Trophoblast cell (in vitro differentiated cells and primary cell): ENCODE results near the gene PITPNM3.

Source experiments
- DNase-seq, 2 donors: peaks; one replicate each; pipeline ENCODE4 v3.0.0-alpha.2; 2016
- H2AFZ ChIP-seq: 2 replicates; pipeline ENCODE4 v1.6.1; 2013; ENCODE audit warnings: low read length, moderate library complexity, mild to moderate bottlenecking; ENCODE audit not compliant: insufficient read depth, poor library complexity
- H2AK5ac ChIP-seq: 2 replicates; pipeline ENCODE4 v1.6.1; 2013; ENCODE audit warnings: mild to moderate bottlenecking, low read length
- H2BK120ac ChIP-seq: 2 replicates; pipeline ENCODE4 v1.6.1; 2013; ENCODE audit warnings: low read length, mild to moderate bottlenecking, moderate library complexity; ENCODE audit not compliant: insufficient read depth, poor library complexity
- H2BK12ac ChIP-seq: 2 replicates; pipeline ENCODE4 v1.6.1; 2013; ENCODE audit warnings: mild to moderate bottlenecking, low read length, moderate library complexity
- H2BK5ac ChIP-seq: 2 replicates; pipeline ENCODE4 v1.6.1; 2013; ENCODE audit warnings: low read length, low read depth, moderate library complexity, mild to moderate bottlenecking; ENCODE audit not compliant: poor library complexity
- H3K14ac ChIP-seq: 2 replicates; pipeline ENCODE4 v1.6.1; 2013; ENCODE audit warnings: mild to moderate bottlenecking, low read length
- H3K18ac ChIP-seq: 2 replicates; pipeline ENCODE4 v1.6.1; 2013; ENCODE audit warnings: mild to moderate bottlenecking, low read length
- H3K23ac ChIP-seq: 2 replicates; pipeline ENCODE4 v1.6.1; 2013; ENCODE audit warnings: low read length
- H3K27ac ChIP-seq: 2 replicates; pipeline ENCODE4 v1.5.1; 2013; ENCODE audit warnings: low read depth, mild to moderate bottlenecking, inconsistent platforms, low read length, moderate library complexity
- H3K27me3 ChIP-seq: 2 replicates; pipeline ENCODE4 v1.6.1; 2013; ENCODE audit warnings: inconsistent platforms, mild to moderate bottlenecking, low read length, moderate library complexity; ENCODE audit not compliant: insufficient read depth
- H3K36me3 ChIP-seq, 2 experiments: 1 replicate in 1 of 2; 2 replicates in 1 of 2; pipeline ENCODE4 v1.6.1; 2013; ENCODE audit warnings: low read length in 2 of 2, mild to moderate bottlenecking in 2 of 2, moderate library complexity in 1 of 2; ENCODE audit not compliant: insufficient read depth in 2 of 2, control insufficient read depth in 1 of 2
- H3K4ac ChIP-seq: 2 replicates; pipeline ENCODE4 v1.6.1; 2013; ENCODE audit warnings: low read depth, mild to moderate bottlenecking, low read length, moderate library complexity
- H3K4me1 ChIP-seq, 2 experiments: 1 replicate in 1 of 2; 2 replicates in 1 of 2; pipeline ENCODE4 v1.6.1; 2013; ENCODE audit warnings: low read length in 2 of 2, mild to moderate bottlenecking in 2 of 2, moderate library complexity in 1 of 2; ENCODE audit not compliant: insufficient read depth in 2 of 2, control insufficient read depth in 1 of 2
- H3K4me2 ChIP-seq: 2 replicates; pipeline ENCODE4 v1.6.1; 2013; ENCODE audit warnings: inconsistent platforms, mild to moderate bottlenecking, low read length, moderate library complexity
- H3K4me3 ChIP-seq: 2 replicates; pipeline ENCODE4 v1.5.1; 2013; ENCODE audit warnings: mild to moderate bottlenecking, low read depth, low read length, inconsistent platforms
- H3K79me1 ChIP-seq: one replicate; pipeline ENCODE4 v1.6.1; 2013; ENCODE audit warnings: low read length
- H3K79me2 ChIP-seq: 2 replicates; pipeline ENCODE4 v1.6.1; 2013; ENCODE audit warnings: low read length, mild to moderate bottlenecking; ENCODE audit not compliant: control insufficient read depth, insufficient read depth, poor library complexity
- H3K9ac ChIP-seq: 2 replicates; pipeline ENCODE4 v1.6.1; 2013; ENCODE audit warnings: mild to moderate bottlenecking, low read length
- H3K9me3 ChIP-seq: 2 replicates; pipeline ENCODE4 v1.6.1; 2013; ENCODE audit warnings: low read depth, mild to moderate bottlenecking, control low read depth, inconsistent platforms, low read length; ENCODE audit not compliant: insufficient read depth
- H4K12ac ChIP-seq: 2 replicates; pipeline ENCODE4 v1.6.1; 2013; ENCODE audit warnings: low read depth, mild to moderate bottlenecking, low read length, moderate library complexity
- H4K8ac ChIP-seq: 2 replicates; pipeline ENCODE4 v1.6.1; 2013; ENCODE audit warnings: low read depth, mild to moderate bottlenecking, low read length, moderate library complexity
- H4K91ac ChIP-seq: one replicate; pipeline ENCODE4 v1.6.1; 2013; ENCODE audit warnings: low read depth, mild to moderate bottlenecking, low read length, moderate library complexity
- WGBS: extraction: QIAGEN DNeasy Blood & Tissue Kit; methylation state at CpG from one replicate; pipeline ENCODE4 v1.1.7; 2013; ENCODE audit warnings: missing lambda C conversion rate; ENCODE audit not compliant: insufficient read length, insufficient coverage; ENCODE audit errors: extremely low coverage; 5-methylcytosine and 5-hydroxymethylcytosine counted together

PITPNM3 gene

GRCh38 chr17:6568184-6568758, 11.9 kb upstream of the PITPNM3 start:
- Histone ChIP-seq H3K4me3 (no peak overlapping the region), H3K27ac (no peak overlapping the region), H3K4me2 (no peak overlapping the region), H2BK12ac (no peak overlapping the region), H3K9ac (no peak overlapping the region), H3K4ac (no peak overlapping the region), H2BK120ac (no peak overlapping the region), H2AFZ (no peak overlapping the region), H3K9me3 (peaks cover 3% of the 10 kb centered on the region), H3K79me1 (peaks cover 2% of the 10 kb centered on the region), H3K14ac (no peak overlapping the region), H3K23ac (no peak overlapping the region), H3K36me3 (peaks cover 0 to 4% of the 10 kb centered on the region in 2 experiments), H3K18ac (no peak overlapping the region), H4K8ac (no peak overlapping the region), H3K27me3 (no peaks in the 10 kb centered on the region), H3K79me2 (no peaks in the 10 kb centered on the region), H3K4me1 (peaks cover 9 to 12% of the 10 kb centered on the region in 2 experiments), H2AK5ac (no peak overlapping the region), H2BK5ac (no peak overlapping the region), H4K12ac (no peak overlapping the region), H4K91ac (no peak overlapping the region)
- no CpG with 5 or more reads among the region's 12 CpGs for WGBS
- no peak for DNase-seq

GRCh38 chr17:6567528-6568183, 11.3 kb upstream of the PITPNM3 start:
- Histone ChIP-seq H2AFZ (no peak overlapping the region), H3K14ac (no peak overlapping the region), H4K91ac (peak overlapping the region; percentile 2), H3K23ac (no peak overlapping the region), H3K79me2 (no peaks in the 10 kb centered on the region), H3K27ac (peak overlapping the region; percentile 81), H2BK12ac (no peak overlapping the region), H3K79me1 (peaks cover 2% of the 10 kb centered on the region), H2AK5ac (no peak overlapping the region), H3K4me3 (no peak overlapping the region), H3K36me3 (peaks cover 0 to 2% of the 10 kb centered on the region in 2 experiments), H3K18ac (no peak overlapping the region), H3K4me2 (peak overlapping the region; percentile 46), H3K4ac (no peak overlapping the region), H3K4me1 (peaks cover 9 to 12% of the 10 kb centered on the region in 2 experiments), H2BK5ac (no peak overlapping the region), H4K12ac (no peak overlapping the region), H3K9me3 (peaks cover 3% of the 10 kb centered on the region), H3K27me3 (no peaks in the 10 kb centered on the region), H4K8ac (no peak overlapping the region), H2BK120ac (no peak overlapping the region), H3K9ac (no peak overlapping the region)
- WGBS = no CpG with 5 or more reads among the region's 15 CpGs
- no peak for DNase-seq

- Histone ChIP-seq H4K12ac (no peak overlapping the region), H3K79me2 (no peaks in the 10 kb centered on the region), H3K23ac (no peak overlapping the region)
Measured at GRCh38 chr17:6561446-6561845, 5.1 kb upstream of the PITPNM3 start.

GRCh38 chr17:6560496-6560895, 4.1 kb upstream of the PITPNM3 start:
- peaks cover 16% of the 10 kb centered on the region for H3K27me3 ChIP-seq
- no peak overlapping the region for H4K12ac ChIP-seq
- no peak overlapping the region for H3K14ac ChIP-seq
- no peaks in the 10 kb centered on the region for H3K36me3 ChIP-seq
- H3K4me2 ChIP-seq = no peak overlapping the region
- DNase-seq = no peak
- H3K79me2 ChIP-seq = no peaks in the 10 kb centered on the region
- no peak overlapping the region for H2BK5ac ChIP-seq
- H2AFZ ChIP-seq = no peak overlapping the region
- H3K23ac ChIP-seq = no peak overlapping the region
- H3K18ac ChIP-seq = no peak overlapping the region
- no peak overlapping the region for H4K91ac ChIP-seq
- no peak overlapping the region for H3K27ac ChIP-seq
- peaks cover 1% of the 10 kb centered on the region for H3K9me3 ChIP-seq
- H3K9ac ChIP-seq = no peak overlapping the region
- H3K4me1 ChIP-seq = peaks cover 4 to 14% of the 10 kb centered on the region in 2 experiments
- no peak overlapping the region for H3K4me3 ChIP-seq
- H2BK120ac ChIP-seq = no peak overlapping the region
- no peaks in the 10 kb centered on the region for H3K79me1 ChIP-seq
- no peak overlapping the region for H3K4ac ChIP-seq
- H2BK12ac ChIP-seq = no peak overlapping the region
- H2AK5ac ChIP-seq = no peak overlapping the region
- no peak overlapping the region for H4K8ac ChIP-seq
- no CpG with 5 or more reads among the region's 3 CpGs for WGBS

More at GRCh38 chr17:6561446-6561845, 5.1 kb upstream of the PITPNM3 start:
- Histone ChIP-seq H3K9me3 (peaks cover 1% of the 10 kb centered on the region), H4K8ac (no peak overlapping the region), H2BK5ac (no peak overlapping the region), H3K4ac (no peak overlapping the region), H2BK12ac (no peak overlapping the region), H3K27me3 (peaks cover 10% of the 10 kb centered on the region), H3K9ac (no peak overlapping the region), H2AK5ac (no peak overlapping the region), H4K91ac (no peak overlapping the region), H3K4me1 (peaks cover 4 to 8% of the 10 kb centered on the region in 2 experiments), H3K4me3 (no peak overlapping the region), H3K18ac (no peak overlapping the region), H2BK120ac (no peak overlapping the region), H3K36me3 (no peaks in the 10 kb centered on the region), H3K4me2 (no peak overlapping the region), H3K14ac (no peak overlapping the region), H2AFZ (no peak overlapping the region), H3K27ac (no peak overlapping the region), H3K79me1 (no peaks in the 10 kb centered on the region)
- DNase-seq = no peak
